Stimulated activated CD4-positive, alpha-beta T cell treated with anti-CD3 and anti-CD28 coated beads, Interleukin-15, amount 100 ng/mL, for 24 hours (primary cell): Measurements from ENCODE around the gene CHST7.

Experiments used
- DNase-seq: peaks from one replicate; pipeline ENCODE4 v3.0.0-alpha.2; 2020

The CHST7 gene

DNA sequence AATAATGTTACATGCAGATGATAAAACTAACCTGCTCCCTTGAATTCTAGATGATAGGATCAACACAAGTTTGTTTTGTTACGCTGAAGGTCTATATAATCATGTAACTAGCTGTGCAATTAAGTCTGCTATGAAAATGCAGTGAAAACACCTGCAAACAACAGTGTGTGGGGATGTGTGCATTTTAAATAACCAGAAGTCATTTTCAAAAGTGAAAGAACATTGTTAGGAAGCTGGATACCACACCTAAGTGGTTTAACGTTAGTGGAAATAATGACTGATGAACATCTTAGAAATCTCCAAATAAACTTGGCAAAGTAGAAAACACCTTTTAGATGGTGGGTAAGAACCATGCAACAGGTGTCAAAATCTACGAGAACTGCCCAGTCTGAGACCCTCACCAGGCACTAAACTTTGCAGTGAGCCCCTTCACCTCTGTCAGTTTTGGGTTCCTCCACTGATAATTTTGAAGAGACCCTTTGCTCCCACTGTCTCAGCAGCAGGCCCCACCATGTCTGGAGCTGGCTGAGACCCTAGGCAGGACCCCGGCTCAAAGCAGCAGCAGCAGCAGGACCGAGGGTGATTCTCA is 36.6 kb downstream of the CHST7 start:
- no peak for DNase-seq

DNA sequence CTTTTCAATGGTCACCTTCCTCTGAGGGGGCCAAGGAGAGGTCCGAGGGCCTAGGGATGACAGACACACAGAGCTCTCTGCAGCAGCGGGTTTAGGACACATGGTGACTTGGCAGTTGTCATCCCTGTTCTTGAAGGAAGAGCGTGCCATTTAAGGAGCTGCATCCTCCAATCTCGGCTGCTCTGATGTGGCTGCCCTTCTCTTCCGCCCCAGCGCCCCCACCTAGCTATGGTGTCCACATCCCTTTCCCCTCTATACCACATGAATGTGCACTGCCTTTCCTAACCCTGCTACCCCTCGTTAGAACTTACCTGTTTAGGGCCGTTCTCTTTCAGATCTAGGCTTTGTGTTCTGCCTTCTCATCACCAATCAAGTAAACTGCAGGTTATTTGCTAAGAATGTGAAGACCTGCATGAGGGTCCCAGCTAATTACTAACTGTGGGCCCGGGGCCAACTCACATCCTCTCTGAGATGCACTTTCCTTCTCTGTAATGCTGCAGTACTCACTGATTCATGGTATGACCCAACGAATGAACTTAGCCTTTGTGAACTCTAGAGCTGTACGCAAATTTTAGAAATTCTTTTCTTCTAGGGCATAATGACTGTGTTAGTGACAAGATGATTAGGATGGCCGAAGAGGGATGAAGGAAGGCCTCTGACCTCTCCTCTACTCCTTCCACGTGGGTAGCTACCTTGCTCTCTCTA is 38.2 kb downstream of the CHST7 start:
- peak; percentile 15 for DNase-seq

DNA sequence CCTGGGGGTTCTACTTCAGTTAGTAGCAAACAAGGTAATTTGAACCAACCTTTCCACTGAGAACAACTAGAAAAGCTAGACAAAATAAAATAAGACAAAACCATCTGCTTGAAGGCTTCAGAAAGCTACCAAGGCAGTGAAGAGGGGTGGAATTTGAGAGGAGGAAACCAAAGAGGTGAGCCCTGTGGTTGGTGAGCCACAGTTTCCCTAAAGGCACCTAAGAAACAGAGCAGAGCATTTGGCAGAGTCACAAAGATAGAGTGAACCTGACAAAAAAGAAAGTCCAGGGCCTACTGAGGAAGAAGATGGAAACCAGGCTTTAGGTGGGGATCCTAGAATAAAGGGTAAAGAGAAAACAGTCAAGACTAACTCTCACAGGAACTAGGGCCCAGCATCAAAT is 44.3 kb downstream of the CHST7 start:
- peak; percentile 11 for DNase-seq

DNA sequence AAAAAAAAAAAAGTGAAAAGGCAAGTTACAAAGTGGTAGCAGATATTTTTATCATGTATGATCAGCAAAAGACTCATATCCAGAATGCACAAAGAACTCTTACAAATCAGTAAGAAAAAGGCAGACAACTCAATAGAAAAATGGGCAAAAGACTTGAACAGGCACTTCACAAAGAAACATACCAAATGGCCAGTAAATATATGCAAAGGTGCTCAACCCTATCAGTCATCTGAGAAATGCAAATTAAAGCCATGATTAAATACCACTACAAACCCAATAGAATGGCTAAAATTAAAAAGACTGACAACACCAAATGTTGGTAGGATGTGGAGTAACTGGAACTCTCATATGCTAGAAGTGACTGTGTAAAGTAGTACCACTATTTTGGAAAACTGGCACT is 45.4 kb downstream of the CHST7 start:
- no peak for DNase-seq

DNA sequence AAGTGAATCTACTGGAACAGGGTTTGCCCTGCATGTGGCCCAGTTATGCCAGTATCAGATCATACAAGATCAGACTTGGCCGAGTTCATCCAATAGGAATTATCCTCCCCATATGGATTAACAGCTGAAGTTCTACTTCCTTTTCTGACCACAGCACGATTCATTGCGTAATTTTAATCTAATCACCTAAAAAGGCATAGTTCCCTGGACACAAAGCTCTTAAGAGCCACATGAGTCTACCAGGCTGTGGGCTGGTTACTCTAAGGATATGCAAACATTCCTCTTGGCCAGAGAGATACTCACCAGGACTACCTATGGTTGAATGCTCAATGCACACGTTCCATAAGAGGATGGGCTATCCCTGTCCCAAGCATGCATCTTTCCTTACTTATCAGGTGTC is 46.9 kb downstream of the CHST7 start:
- no peak for DNase-seq

DNA sequence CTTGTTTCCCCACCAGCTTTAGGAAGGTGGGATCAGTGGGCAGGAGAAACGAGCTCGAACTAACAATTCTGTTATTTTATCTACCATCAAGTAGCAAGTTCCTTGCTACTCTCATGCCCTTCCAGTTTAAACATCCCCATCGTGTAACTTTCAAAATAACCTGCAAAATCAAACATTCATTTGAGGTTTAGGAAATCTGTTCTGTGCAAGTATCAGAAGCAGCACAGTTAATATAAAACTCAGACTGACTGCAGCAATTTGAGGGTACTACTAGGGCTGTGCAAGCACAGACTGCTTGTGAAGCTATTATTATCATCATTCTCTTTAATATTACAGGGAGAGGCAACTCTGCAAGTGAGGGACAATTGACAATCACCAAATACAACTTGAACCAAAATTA is 48.0 kb downstream of the CHST7 start:
- DNase-seq, result no peak

DNA sequence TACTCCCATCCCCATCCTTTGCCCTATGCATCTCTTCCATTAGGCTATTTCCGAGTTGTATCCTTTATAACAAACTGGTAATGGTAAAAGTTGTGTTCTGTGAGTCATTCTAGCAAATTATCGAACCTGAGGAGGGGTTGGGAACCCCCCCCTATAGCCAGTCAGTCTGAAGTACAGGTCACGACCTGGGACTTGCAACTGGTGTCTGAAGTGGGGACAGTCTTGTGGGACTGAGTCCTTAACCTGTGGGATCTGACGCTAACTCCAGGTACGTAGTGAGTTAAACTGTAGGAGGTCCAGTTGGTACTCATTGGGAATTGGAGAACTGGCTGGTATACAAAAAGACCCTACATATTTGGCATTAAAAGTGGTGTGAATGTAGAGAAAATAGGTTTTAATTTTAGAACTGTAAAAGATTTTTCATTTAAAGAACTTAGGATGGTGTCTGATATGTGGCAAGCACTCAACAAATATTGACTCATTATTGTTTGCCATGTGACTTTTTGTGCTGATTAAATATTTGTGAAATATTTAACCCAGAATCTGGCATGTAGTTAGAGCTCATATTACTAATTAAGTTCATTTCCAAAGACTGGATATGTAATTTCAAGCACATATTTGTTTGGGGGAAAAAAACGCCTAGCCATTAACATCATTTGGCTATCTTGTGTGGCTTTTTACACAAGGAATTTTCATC is 50.7 kb downstream of the CHST7 start:
- DNase-seq, result no peak

DNA sequence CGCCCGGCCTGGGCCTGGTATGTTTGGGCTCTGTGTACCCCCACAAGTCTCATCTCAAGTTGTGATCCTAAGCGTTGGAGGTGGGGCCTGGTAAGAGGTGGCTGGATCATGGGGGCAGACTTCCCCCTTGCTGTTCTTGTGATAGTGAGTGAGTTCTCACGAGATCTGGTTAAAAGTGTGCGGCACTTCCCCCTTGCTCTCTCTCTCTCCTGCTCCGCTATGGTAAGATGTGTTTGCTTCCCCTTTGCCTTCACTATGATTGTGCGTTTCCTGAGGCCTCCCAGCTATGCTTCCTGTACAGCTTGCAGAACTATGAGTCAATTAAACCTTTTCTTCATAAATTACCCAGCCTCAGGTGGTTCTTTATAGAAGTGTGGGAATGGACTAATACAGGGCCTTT is 53.0 kb downstream of the CHST7 start:
- DNase-seq, result peak; percentile 34

DNA sequence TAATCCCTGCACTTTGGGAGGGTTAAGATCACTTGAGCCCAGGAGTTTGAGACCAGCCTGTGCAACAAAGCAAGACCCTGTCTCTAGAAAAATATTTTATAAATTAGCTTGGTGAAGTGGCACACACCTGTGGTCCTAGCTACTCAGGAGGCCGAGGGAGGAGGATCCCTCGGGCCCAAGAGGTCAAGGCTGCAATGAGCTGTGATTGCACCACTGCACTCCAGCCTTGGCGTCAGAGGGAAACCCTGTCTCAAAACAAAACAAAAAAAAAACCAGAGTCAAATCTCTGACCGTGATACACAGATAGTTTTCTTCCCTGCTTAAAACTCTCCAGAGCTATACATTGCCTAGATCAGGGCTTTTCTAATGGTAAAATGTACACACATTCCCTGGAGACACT is 53.5 kb downstream of the CHST7 start:
- DNase-seq, result no peak

DNA sequence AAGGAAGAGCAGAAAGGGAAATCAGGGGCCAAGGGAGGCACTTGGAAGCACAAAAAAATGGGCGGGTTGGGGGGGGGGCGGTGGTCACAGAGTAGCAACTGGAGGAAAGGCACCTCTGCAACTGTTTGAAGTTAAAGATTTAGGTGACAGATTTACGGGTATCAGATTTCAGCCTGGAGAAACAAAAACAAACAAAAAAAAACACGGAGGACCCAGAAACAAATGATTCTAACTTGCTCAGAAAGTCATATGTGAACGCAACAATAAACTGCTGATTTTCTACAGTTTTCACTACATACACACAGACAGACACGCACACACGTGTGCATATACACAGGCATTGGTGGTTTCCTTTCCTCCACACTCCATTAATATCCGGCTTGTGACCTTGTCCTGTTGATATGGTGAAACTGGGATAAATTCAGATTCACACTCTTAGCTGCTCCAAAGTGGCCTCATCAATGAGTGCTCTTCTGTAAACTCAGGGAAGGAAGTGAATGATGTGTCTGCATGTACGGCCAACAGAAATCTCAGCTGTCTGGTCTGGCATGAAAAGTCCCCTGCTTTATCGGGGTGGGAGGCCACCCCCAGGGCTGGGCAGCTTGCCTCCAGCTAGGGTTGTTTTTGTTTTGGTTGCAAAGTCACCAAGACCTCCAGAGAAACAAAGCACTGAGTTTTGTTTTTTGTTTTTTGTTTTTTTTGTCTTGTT is 54.3 kb downstream of the CHST7 start:
- no peak for DNase-seq

DNA sequence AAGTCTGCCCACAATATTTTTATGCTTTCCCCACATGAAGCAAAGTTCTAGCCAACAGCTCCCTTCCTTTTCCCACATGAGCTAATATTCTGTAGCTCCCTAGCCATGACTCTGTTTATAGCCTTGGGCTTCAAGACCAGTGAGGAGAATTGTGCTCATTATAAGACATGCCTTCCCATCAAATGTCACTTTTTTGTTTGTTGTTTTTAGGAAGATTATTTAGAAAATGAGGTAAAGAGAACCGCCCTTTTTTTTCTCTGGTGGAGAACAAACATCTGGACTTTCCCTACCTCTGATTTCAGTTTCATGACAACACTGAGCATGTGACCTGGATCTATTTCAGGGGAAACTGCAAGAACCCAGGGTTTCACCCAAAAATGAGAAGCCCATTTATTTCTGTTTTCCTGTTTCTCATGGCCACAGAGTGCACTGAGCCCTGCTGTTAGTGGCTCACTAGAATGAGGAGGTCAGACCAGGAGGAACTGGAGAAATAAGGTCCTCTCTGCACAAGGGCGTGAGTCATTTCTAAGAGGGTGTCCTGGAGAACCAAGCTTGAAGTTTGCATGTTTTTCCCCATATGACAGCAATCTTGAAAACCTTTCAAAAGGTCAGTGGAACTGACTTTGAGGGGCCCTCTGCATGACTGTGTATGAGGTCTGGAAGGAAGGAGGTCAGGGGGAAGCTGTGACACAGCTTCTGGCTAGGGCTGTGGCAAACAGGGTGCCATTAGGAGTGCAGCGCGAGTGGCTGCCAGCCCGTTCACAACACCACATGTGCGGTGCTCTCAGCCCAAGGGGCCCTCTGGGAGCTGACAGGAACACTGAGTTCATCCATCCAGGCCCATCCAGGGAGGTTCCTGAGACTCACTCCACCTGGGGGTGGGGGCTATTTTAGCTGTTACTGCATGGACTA is 55.2 kb downstream of the CHST7 start:
- DNase-seq, result peak; percentile 19

DNA sequence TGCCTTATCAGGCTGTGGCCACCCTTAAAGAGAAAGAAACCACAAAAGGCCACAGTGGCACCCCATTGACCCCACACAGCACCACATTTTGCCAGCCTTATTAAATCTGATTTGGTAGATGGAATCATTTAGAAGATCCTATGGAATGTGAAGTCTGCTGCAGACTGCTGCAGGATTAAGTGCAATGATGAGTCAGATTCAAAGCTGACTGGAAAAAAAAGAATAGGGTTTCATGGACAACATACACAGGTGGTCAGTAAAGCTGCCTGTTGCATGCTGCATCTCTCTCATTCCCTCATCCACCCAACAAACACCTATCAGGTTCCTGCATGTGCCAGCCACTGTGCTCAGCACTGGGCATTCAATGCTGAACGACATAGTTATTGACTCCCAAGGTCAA is 56.6 kb downstream of the CHST7 start:
- no peak for DNase-seq

DNA sequence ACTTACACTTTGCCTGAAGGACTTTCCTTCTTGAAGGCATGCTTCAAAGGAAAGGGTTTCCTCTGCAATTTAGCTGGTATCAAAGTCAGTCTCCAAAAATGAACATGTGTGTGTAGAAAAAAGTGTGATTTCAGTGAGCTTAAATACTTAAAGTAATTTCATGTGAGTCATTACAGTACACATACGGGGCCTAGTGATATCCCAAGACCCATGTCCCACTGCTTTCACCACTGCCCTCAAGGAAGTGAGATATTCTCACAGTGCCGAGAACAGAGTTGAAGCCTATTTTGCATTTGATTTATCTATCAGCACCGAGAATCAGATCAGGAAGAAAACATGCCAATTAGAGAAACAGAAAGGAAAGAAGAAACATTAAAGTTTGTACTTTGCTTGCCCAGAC is 61.0 kb downstream of the CHST7 start:
- no peak for DNase-seq

DNA sequence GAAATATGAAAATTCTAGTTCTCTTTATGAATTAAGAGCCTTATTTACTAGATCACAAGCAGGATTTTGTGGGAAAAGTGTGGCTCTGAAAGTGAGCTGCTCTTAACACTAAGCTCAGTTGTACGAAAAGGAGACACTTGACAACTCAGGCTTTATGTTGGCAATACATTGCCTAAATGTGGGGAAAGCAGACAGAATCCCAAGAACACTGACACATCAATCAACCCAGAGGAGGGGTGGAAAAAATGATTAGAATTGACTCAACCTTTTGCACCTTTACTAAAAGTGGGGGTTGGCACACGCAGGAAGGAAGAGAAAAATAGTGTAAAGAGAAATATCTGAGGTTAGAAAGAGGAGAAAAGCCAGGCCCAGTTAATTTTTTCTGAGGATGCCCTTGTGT is 61.6 kb downstream of the CHST7 start:
- DNase-seq, result no peak

DNA sequence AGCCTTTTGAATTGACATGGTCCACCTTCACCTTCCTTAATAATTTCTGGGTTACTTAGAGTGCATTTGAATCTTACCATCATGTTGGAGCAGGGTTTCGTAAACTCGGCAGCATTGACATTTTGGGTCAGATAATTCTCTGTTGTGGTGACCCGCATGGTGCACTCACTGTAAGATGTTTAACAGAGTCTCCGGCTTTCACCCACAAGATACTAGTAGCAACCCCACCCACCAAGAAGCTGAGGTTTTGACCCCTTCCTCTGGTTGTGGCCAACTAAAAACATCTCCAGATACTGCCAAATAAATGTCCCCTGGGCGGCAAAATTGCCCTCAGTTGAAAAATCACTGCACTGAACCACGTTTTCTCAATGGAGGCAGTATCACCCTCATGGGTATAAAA is 62.7 kb downstream of the CHST7 start:
- DNase-seq, result no peak

DNA sequence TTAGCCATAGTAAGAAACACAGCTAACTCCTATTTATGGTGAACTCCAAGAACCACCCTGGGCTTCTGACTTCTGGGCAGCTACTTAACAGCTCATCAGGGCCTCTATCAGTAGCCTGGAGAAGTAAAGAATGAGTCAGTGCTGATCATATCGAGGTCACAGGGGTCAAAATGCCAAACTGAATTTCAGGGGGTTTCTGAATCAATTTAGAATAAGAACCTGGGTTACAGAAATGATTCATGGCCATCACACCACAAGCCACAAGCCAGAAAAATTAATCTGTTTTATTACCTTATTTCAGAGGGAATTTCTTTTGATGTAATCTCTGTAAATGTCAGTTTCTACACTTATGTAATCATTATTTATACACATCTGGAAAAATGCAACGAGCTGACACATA is 64.4 kb downstream of the CHST7 start:
- peak; percentile 29 for DNase-seq

DNA sequence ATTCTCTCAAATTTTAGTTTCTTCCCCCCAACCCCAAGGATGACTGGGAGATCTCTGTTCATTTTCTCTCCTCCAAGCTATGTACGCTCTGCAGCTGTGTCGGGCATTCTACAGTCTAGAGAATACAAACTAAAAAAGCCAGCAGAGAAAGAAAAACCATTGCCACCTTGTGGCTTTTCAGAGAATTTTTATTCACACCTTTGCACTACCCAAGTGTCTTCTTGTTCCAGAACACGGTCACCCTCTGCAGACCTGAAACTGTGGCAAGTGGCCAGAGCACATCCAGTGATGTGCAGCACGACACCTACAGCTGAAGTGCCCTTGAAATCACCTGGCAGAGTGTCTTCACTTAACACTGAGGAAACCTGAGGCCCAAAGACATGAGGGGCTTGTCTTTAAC is 68.6 kb downstream of the CHST7 start:
- DNase-seq, result no peak

DNA sequence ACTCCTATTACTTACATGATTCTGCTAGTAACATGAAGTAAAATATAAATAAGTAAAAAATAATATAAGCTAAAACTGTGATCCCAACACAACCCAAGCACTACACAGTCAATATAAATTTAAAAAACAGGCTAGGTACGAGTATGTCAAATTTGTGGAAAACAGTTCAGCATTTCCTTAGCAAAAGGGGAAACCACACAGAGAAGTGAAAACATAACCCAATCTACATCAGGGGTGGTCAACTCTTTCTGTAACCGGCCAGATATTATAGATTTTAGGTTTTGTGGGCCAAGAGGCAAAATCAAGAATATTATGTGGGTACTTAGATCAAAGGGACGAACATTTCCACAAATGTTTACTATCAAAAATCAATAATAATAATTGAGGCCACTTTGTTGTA is 70.1 kb downstream of the CHST7 start:
- DNase-seq, result no peak

DNA sequence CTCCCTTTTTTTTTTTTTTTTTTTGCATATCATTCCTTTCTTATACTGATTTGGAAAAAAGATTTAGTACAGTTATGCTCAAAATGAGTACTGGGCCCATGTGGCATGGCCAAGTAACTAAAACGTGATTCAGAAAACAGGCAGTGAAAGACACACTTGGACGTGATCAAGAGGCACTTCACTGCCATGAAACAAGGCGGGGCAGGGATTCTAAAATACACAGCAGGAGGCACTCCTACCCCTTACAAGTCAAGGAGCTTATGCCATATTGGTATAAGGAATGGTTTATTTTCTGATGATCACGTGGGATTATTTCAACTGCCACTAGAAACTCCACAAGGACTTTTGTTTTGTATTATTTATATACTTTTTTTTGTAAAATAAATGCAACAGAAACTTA is 72.0 kb downstream of the CHST7 start:
- no peak for DNase-seq

DNA sequence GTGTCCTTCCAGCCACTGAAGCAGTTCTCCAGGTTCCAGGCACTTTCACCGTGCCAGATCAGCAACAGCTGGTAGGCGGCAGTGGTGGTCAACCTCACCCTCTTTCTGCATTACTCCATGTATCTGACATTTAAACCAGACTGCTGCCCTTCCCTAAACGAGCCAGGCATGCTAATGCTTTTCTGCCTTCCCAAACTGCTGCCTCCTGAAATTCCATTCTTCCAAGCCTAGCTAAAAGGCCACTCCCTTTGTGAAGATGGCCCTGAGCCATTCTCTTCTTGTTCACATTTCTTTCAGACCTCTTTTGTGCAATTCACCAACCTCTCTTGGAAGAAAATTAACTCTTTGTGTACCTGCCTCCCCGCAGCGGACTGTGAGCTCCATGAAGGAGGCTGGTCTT is 73.7 kb downstream of the CHST7 start:
- DNase-seq, result no peak
